ENCODE measurements around the gene ACAD10. TPM values are rescaled to one million over a fixed set of nuclear protein-coding genes. Genes with fewer than 3 reads are reported as not detected.

ACAD10 gene
- total and polyA plus RNA-seq, 2 of the 13 experiments (the other 11 are each of a cell fraction or from before 2014, with no cell fraction given), result 15.2 to 16.3 TPM

DNA sequence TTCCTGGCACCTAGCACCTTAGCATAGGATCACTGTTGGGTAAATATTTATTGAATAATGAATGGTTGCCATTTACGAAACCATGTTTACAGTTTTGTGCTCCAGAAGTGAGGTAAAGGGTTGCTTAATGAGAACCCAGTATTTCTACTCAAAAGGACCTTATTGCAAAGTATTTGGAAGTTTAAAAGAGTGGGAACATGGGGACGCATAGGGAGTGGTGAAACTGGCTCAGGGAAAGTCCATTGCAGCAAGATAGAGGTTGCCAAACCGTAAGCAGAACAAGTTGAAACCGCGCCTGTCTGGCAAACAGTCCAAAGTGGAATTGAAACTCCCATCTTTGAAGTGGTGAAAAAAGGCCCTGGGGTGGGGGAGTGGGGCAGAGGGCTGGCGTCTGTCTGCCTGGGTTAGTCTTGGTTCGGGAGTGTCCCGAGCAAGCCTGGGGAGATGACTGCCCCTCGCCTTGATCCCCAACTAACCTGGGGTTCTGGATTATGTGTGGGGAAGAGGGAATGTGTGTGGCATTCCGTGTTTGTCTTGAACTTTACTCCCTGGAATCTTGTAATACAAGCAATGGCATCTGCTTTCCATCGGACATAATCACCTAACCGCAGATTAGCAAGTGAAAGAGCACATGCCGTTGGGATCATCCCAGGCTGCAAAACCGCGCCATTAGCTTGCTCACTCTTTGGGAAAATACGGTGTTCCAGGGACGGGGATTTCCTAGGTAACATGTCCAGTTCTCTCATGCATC, 88.1 kb downstream of the ACAD10 start (continued):
- TF ChIP-seq MZF1 (CRISPR knock-in tag; IDR thresholded peaks at IDR 0.05; ENCODE audit: borderline replicate concordance) (no peak), IRF2 (CRISPR knock-in tag; IDR thresholded peaks at IDR 0.05) (0 out of 2 replicates have a peak, but pooled peaks have one; percentile 14), ZNF549 (CRISPR knock-in tag; IDR thresholded peaks at IDR 0.05) (no peak), ZFP1 (CRISPR knock-in tag; IDR thresholded peaks at IDR 0.05) (no peak), POLR2A (IDR thresholded peaks at IDR 0.05; ENCODE audit: insufficient read depth in 1 of 2, low read depth in 2 of 2, low read length in 2 of 2) (peak in 1 of 2 experiments; percentile 67; a peak in 1 of 4 replicates), ZNF777 (CRISPR knock-in tag; IDR thresholded peaks at IDR 0.05) (no peak), TAF15 (IDR thresholded peaks at IDR 0.05; ENCODE audit: low read depth, low read length, poor library complexity, severe bottlenecking) (no peak), ZNF567 (CRISPR knock-in tag; IDR thresholded peaks at IDR 0.05; ENCODE audit: borderline replicate concordance) (no peak), MAFK (conservative IDR thresholded peaks at IDR 0.05 in 1 of 2, IDR thresholded peaks at IDR 0.05 in 1 of 2; ENCODE audit: low read length in 2 of 2) (no peak), ZFY (CRISPR knock-in tag; IDR thresholded peaks at IDR 0.05) (peak; percentile 36), ZFP36L1 (CRISPR knock-in tag; IDR thresholded peaks at IDR 0.05) (no peak), SAP130 (CRISPR knock-in tag; IDR thresholded peaks at IDR 0.05; ENCODE audit: low read depth) (peak; percentile 47; the same call in 1 of the 2 replicates), ZNF772 (CRISPR knock-in tag; IDR thresholded peaks at IDR 0.05) (no peak), SP140L (CRISPR knock-in tag; IDR thresholded peaks at IDR 0.05; ENCODE audit: borderline replicate concordance) (no peak)
- TF ChIP-seq, protein P1, sequence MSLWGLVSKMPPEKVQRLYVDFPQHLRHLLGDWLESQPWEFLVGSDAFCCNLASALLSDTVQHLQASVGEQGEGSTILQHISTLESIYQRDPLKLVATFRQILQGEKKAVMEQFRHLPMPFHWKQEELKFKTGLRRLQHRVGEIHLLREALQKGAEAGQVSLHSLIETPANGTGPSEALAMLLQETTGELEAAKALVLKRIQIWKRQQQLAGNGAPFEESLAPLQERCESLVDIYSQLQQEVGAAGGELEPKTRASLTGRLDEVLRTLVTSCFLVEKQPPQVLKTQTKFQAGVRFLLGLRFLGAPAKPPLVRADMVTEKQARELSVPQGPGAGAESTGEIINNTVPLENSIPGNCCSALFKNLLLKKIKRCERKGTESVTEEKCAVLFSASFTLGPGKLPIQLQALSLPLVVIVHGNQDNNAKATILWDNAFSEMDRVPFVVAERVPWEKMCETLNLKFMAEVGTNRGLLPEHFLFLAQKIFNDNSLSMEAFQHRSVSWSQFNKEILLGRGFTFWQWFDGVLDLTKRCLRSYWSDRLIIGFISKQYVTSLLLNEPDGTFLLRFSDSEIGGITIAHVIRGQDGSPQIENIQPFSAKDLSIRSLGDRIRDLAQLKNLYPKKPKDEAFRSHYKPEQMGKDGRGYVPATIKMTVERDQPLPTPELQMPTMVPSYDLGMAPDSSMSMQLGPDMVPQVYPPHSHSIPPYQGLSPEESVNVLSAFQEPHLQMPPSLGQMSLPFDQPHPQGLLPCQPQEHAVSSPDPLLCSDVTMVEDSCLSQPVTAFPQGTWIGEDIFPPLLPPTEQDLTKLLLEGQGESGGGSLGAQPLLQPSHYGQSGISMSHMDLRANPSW (CRISPR knock-in tag; IDR thresholded peaks at IDR 0.05; ENCODE audit: borderline replicate concordance), result 0 out of 2 replicates have a peak, but pooled peaks have one; percentile 31
- TF ChIP-seq, protein P2, sequence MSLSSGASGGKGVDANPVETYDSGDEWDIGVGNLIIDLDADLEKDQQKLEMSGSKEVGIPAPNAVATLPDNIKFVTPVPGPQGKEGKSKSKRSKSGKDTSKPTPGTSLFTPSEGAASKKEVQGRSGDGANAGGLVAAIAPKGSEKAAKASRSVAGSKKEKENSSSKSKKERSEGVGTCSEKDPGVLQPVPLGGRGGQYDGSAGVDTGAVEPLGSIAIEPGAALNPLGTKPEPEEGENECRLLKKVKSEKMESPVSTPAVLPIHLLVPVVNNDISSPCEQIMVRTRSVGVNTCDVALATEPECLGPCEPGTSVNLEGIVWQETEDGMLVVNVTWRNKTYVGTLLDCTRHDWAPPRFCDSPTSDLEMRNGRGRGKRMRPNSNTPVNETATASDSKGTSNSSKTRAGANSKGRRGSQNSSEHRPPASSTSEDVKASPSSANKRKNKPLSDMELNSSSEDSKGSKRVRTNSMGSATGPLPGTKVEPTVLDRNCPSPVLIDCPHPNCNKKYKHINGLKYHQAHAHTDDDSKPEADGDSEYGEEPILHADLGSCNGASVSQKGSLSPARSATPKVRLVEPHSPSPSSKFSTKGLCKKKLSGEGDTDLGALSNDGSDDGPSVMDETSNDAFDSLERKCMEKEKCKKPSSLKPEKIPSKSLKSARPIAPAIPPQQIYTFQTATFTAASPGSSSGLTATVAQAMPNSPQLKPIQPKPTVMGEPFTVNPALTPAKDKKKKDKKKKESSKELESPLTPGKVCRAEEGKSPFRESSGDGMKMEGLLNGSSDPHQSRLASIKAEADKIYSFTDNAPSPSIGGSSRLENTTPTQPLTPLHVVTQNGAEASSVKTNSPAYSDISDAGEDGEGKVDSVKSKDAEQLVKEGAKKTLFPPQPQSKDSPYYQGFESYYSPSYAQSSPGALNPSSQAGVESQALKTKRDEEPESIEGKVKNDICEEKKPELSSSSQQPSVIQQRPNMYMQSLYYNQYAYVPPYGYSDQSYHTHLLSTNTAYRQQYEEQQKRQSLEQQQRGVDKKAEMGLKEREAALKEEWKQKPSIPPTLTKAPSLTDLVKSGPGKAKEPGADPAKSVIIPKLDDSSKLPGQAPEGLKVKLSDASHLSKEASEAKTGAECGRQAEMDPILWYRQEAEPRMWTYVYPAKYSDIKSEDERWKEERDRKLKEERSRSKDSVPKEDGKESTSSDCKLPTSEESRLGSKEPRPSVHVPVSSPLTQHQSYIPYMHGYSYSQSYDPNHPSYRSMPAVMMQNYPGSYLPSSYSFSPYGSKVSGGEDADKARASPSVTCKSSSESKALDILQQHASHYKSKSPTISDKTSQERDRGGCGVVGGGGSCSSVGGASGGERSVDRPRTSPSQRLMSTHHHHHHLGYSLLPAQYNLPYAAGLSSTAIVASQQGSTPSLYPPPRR (CRISPR knock-in tag; IDR thresholded peaks at IDR 0.05; ENCODE audit: borderline replicate concordance), result peak; percentile 26; the same call in 1 of the 2 replicates
- TF ChIP-seq, protein P3, sequence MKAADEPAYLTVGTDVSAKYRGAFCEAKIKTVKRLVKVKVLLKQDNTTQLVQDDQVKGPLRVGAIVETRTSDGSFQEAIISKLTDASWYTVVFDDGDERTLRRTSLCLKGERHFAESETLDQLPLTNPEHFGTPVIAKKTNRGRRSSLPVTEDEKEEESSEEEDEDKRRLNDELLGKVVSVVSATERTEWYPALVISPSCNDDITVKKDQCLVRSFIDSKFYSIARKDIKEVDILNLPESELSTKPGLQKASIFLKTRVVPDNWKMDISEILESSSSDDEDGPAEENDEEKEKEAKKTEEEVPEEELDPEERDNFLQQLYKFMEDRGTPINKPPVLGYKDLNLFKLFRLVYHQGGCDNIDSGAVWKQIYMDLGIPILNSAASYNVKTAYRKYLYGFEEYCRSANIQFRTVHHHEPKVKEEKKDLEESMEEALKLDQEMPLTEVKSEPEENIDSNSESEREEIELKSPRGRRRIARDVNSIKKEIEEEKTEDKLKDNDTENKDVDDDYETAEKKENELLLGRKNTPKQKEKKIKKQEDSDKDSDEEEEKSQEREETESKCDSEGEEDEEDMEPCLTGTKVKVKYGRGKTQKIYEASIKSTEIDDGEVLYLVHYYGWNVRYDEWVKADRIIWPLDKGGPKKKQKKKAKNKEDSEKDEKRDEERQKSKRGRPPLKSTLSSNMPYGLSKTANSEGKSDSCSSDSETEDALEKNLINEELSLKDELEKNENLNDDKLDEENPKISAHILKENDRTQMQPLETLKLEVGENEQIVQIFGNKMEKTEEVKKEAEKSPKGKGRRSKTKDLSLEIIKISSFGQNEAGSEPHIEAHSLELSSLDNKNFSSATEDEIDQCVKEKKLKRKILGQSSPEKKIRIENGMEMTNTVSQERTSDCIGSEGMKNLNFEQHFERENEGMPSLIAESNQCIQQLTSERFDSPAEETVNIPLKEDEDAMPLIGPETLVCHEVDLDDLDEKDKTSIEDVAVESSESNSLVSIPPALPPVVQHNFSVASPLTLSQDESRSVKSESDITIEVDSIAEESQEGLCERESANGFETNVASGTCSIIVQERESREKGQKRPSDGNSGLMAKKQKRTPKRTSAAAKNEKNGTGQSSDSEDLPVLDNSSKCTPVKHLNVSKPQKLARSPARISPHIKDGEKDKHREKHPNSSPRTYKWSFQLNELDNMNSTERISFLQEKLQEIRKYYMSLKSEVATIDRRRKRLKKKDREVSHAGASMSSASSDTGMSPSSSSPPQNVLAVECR (CRISPR knock-in tag; IDR thresholded peaks at IDR 0.05; ENCODE audit: borderline replicate concordance), result peak; percentile 51; the same call in 1 of the 2 replicates

Data from HepG2 (cell line).